Muscle of back (tissue), 11 donors: ENCODE data around the gene FBXL4. TPM values are rescaled to one million over a fixed set of nuclear protein-coding genes. Genes with fewer than 3 reads are reported as not detected.
A peak's percentile ranks its signal among the peaks of the same experiment; 100 is the strongest.

Source experiments
- DNase-seq, 3 donors: peaks; one replicate each; pipeline versions ENCODE4 v3.0.0 to v3.0.0-alpha.2; 2013
- polyA plus RNA-seq, 10 donors: library from polyadenylated mRNA; unstranded; fragments of 120-200 nt; gene quantifications; one replicate each; pipeline ENCODE4 v1.2.1, GENCODE V29; 2013; ENCODE audit not compliant: insufficient read length in 10 of 10

Gene FBXL4
- polyA plus RNA-seq, 10 donors, result 7.2 to 10.1 (median 8.7) TPM

DNA sequence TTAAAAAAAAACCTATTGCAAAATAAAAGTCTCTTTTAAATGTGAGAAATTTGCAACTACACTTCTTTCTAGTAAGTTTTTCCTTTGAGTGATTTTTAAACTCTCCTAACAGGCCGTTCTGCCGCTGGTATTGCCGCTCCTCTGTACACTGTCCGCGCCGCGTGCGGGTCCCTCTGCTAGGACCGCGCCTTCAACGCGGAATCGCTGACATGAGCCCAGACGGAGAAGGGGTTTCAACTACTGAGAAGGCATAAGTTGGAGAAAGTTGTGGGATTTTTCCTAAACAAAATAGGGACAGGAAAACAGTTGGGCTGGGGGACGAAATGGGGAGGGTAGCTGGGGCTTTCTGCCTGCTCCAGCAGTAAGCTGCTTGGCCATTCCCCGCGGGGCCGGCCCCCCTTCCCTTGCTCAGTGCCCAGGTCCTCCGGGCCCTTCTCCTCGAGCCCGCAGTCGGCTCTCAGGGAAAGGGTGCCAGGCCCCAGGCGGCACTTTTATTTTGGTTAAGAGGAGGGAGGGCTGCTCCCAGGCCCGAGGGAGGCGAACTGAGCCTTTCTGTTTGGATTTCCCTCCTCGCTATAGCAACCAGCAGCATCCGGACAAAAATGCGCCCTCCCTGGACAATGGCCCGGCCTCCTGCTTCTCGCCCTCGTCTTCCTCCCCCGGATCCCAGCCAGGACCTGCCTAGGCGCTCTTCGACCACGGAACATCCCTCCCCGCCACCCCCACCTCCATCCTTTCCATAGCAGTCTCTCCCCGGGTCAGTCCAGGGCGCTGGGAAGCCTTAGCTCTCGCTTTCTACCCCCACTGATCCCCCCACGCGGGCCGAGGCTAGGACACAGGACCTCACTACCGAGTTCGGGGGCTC, 120.2 kb downstream of the FBXL4 start:
- peak in 1 of 3 donors; percentile 45 for DNase-seq

DNA sequence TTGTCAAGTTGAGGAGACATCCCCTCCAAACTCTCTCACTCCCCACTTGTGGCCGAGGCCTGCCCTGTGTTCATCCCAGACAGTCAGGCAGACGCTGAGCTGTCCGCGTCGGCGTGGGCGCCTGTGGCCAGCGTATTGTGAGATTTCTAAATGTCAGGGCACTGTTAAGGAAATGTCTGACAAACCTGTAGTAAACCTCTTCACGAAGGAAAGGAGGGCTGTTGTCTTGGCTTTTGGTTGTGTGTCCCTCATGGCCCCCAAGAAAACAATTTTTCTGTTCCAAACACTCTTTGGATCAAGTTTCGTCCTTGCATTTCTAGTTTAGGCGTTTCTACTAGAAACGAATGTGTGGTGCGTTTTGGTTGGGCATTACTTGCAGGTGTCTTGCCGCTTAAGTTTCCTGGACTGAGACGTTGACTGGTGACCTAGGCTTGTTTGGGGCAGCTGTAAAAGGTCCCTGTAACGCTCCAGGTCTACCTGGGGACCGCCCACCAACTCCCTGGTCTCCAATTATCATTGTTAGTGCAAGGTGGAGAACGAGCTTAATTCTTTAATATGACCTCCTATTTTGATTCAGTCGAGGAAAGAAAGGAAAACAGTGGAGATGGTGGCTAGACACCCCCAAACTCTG, 122.0 kb downstream of the FBXL4 start:
- DNase-seq, result peak in 1 of 3 donors; percentile 10

DNA sequence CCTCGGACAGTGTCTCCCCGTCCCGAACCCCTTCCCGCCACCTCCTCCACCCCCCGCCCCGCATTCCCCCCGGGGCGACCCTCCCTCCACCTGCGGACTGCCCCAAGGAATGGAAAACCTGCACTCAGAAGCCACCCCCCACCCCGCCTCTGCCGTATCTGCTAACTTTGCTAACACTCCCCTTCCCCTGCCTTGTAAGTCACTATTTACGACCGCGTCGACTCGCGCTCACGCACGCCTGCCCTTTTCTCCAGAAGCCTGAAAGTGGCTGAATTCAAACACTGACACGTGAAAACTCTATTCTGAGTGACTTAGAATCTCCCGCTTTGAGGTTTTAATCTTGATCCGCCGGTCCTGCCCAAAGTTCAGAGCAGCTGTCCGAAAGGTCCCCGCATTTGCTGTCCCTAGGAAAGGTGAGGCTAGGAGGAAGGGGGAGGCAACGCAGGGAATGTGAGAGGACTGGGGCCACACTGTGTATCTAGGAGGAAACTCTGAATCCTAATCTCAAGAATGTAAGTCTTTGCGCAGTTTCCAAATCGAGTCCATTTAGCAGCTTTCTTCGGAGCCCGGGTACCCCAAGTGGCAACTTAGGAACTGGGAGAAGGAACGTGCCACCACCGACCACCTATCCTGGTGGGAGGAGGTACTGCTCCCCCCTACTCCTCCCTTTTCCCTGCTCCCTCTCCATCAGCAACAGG, 122.7 kb downstream of the FBXL4 start:
- DNase-seq, result peak in 1 of 3 donors; percentile 20

DNA sequence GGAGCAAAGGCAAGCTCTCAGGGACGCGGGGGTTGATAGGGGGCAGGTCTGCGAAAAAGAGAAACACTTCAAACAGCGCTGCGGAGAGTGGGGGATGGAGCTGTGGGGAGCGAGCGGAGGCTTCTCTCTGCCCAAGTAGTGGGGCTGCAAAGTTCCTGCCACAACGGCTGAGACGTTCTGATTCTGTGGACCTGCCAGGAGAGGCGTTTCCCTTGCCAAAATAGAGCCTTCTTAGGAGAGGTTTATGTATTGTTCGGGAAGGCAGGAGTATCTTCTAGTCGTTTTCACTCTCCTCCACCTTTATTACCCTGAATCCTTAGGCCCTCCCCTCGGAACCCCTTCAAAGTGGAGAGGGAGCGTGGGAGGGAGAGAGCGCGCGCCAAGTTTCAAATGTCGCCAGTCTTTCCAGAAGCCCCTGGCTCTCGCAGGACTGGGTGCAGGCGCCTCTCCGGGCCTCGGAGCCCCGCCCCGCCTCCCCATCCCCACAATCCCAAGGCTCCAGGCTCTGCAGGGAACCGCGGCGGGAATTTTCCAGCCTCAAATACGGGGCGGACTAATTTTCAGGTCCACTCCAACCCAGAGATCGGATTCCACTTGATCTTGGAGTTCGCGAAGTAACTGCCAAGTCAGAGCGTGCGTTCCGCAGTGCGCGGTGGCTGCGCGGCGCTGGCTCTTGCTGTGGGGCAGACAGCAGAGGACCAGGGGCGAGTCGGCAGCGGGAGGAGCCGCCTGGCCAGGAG, 123.4 kb downstream of the FBXL4 start:
- DNase-seq, result peak in 1 of 3 donors; percentile 15

DNA sequence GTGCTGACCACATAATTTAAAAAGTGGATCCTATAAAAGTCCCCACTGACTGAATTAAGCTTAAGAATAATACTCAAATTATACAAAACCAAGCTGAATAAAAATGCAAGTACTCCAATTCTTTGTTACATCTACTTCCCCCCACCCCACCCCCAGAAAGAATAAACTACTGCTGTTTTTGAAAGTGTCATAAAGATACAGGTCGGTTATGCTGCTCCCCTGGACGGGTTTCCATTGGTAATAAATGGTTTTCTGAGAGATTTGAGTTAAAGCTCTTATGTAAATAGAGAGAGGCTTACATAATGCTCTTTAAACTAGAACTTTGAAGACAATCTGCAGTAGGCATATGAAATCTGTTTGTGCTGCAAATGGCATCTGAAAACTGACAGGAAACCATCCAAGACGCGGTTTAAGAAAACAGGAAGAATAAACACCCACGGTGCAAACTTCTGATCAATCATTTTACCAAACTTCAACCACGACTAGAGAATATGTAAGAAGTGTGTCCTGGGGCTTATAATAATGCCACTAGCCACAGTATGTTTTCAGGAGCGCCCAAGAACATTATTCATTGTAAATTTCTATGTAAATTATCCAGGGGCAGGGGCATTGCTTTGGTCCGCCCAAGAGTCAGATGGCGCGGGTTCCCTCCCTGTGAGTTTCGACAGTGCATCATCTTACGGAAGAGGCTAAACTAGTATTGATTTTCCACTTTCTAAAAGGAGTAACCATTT, 124.2 kb downstream of the FBXL4 start:
- peak in 1 of 3 donors; percentile 11 for DNase-seq

DNA sequence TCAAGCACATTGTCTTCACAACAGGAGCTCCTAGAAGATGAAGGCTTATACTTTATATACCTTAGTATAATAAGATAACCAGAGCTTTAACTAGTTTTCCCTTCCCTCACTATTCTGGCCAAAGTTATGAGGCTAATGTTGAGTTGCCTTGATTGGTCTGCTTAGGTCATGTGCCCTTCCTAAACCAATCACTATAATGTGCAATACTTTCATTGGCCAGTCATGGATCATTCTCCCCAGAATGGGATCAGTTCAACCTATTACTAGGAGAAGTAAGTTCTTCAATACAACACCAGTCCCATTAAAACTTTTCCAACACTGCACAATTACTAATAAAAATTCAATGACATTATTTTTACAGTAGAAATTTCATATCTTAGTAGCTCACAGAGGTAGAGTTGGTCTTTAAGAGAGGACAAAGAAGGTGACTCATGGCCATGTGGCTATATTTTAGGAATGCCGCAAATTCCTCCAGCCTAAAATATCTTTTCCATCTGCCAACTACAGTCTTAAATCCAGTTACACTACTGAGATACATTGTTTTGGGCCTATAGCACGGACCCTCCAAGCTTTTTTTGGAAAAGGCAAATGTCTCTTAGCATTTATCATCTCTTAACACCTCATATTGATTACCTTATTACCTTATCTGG, 125.9 kb downstream of the FBXL4 start:
- DNase-seq, result no peak

Other genes starting within 250 kb of the FBXL4 start
- gene POU3F2, start 113.4 kb downstream of the FBXL4 start, polyA plus RNA-seq, result under 1 TPM; 0.08 to 0.38 (median 0.21) TPM